GM04503 (cell line): ENCODE measurements around the gene RYR2.
"Not testable (repeated sequence)": the region's sequence is repeated elsewhere in the genome, so short reads cannot be mapped to it uniquely, and the experiment has no call there.

Experiments used
- DNase-seq: peaks from one replicate; pipeline ENCODE4 v3.0.0-alpha.2; 2012; ENCODE audit warnings: low read depth

The RYR2 gene

GRCh38 chr1:237258871-237259270, 216.9 kb downstream of the RYR2 start:
- no peak for DNase-seq

- DNase-seq = no peak
Measured at GRCh38 chr1:237261198-237261597, 219.2 kb downstream of the RYR2 start.

GRCh38 chr1:237267743-237268142, 225.8 kb downstream of the RYR2 start:
- DNase-seq = no peak

- no peak for DNase-seq
Measured at GRCh38 chr1:237269938-237270337, 228.0 kb downstream of the RYR2 start.

DNA sequence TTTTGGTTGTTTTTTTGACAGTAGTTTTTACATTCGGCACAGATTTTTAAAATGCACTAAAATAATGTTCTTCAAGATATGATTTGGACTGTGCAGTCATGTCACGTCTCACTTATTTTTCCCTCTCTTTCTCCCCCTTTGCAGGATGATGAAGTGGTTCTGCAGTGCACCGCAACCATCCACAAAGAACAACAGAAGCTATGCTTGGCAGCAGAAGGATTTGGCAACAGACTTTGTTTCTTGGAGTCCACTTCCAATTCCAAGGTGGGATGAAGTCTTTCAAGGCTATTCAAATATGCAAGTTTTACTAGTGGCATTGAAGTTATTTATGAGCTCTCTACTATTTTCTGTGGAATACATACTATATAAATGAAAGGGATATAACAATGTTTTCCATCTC, 228.4 kb downstream of the RYR2 start:
- no peak for DNase-seq

- DNase-seq = not testable (repeated sequence)
Measured at GRCh38 chr1:237277994-237278393, 236.0 kb downstream of the RYR2 start.

GRCh38 chr1:237279629-237280028, 237.6 kb downstream of the RYR2 start:
- no peak for DNase-seq

DNA sequence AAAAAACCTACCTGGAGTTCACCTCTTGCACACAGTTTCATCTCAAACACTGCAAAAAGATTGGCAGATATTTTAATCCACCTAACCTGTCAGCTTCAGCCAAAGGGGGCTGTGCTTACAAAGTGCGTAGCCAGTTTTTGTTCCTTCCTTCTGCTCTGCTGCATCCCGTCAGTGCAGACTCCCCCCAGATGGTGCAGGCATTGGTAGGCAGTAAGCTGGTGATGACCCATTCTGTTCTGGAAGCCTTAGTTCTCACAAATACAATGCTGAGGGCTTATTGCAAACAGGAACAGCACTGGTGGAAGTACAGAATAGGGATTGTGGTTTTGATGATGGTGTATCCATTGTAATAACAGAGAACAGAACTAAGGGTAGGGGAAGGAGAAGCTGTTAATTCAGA, 239.5 kb downstream of the RYR2 start:
- DNase-seq = no peak

DNA sequence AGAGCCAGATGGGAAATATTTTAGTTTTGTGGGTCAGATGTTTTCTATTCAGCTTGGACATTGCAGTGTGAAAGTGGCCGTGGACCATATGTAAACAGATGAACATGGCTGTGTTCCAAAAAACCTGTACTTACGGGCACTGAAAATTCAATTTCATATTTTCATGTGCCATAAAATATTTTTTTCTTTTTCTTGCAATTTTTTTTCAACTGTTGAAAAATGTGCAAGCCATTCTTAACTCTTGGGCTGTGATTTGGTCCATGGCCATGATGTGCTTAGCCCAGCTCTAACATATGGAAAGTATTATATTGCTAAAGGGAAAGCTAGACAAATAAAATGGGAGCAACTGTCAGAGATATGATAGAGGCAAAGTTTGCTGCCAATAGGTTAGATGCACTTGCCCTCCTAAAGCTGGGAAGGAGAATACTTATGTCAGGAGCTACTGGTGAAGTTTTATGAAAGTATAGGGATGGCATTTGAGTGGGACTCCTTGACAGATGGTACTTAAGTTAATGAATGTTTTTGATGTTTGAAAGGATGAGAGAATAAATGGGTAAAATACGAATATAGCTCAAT, 240.3 kb downstream of the RYR2 start:
- no peak for DNase-seq

GRCh38 chr1:237287876-237288521, 246.0 kb downstream of the RYR2 start:
- DNase-seq = no peak

DNA sequence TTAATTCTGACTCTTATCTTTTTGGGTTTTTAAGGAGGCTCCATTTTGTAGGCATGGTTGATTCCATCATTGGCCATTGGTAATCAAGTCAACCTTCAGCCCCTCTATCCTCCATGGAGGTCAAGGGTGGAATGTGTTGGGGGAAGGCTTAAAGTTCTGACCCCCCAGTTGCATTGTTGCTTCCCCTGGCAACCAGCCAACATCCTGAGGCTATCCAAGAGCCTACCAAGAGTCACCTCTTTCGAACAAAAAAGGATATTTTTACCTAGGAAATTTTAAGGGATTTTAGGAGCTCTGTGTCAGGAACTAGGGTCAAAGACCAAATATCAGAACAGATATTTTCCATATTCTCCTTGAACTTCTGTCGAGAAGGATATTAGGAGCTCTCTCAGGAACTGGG, 251.8 kb downstream of the RYR2 start:
- DNase-seq = no peak

GRCh38 chr1:237296861-237297260, 254.9 kb downstream of the RYR2 start:
- DNase-seq = no peak

- DNase-seq = no peak
Measured at GRCh38 chr1:237300642-237301041, 258.7 kb downstream of the RYR2 start.

GRCh38 chr1:237303929-237304328, 261.9 kb downstream of the RYR2 start:
- DNase-seq = no peak

GRCh38 chr1:237306726-237307125, 264.7 kb downstream of the RYR2 start:
- DNase-seq = no peak

- DNase-seq = no peak
Measured at GRCh38 chr1:237309595-237310118, 267.7 kb downstream of the RYR2 start.

DNA sequence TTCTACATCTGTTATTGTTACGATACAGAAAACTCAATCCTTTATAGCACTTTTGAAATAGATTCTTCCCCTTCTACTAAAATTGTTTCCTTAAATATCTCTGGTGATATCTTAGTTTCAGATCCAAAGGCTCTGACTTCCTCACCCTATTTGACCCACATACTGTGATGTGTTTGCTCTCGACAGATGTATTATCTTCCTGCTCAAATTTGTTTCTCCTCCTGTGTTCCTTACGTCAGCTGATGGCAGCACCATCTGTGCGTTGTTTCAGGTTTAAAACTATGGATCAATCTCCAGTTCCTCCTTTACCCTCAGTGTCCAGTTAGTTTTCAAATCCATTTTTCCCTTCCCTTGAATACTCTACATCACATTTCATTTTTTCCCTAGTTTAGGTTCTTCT, 274.4 kb downstream of the RYR2 start:
- no peak for DNase-seq

DNA sequence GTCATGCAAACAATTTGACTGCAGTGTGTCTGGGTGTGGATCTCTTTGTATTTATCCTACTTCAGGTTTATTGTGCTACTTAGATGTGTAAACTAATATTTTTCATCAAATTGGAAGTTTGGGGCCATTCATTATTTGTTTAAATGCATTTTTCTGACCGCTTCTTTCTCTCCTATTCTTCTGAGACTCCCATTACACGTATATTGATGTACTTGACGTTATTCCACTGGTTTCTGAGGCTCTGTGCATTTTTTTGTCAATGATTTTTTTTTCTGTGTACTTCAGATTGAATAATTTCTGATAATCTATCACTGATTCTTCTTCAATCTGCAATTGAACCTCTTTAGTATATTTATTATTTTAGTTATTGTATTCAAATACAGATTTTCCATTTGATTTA, 276.8 kb downstream of the RYR2 start:
- no peak for DNase-seq

DNA sequence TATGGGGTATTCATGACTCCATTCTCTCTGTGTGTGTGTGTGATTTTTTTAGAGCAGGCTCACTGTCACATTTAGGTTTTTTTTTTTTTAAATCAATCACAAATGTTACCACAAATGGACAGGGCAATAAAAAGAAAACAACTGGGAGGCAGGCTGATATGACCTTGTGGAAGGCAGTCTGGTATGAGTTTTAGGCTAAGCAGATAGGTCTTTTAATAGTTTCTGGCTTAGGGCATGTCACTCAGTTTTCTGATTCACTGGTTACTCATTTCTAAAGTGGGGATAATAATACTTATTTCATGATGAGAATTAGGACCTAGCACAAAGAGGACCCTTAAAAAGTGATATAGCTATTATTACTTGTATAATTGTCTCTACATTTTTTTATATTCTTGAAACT, 278.9 kb downstream of the RYR2 start:
- DNase-seq = no peak

DNA sequence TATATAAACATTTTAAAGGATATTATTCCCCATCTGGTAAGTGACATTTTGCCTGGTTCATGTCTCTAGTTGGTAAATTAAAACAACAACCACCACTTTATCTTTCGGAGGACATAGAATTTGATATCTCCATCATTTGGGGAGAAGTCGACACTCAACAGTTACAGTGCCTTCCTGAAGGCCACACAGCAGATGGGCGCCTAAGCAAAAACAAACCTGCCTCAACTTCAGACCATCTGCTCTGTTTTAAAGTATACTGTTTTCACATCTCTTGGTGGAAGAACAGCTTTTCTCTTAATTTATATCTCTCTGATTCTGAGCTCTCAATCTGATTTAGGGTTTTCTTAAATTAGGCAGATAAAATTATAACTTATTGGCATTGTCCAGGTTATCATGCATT, 282.2 kb downstream of the RYR2 start:
- no peak for DNase-seq

DNA sequence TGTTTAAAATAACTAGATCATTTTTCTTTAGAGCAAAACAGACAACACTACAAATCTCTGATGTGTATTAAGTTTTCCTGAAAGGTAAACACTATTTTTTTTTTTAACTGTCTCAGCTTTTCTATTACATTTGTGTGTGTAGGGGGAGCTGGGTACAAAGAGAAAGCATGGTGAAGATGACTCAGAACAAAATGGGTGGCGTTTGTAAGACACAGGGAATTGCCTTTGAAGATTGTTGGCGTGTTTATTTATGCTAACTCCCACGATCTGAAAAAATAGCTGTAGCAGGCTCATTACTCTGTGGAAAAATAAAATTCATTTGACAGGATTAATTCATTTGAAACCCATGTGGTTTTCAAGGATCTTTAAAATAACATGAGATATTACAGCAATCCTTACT, 285.1 kb downstream of the RYR2 start:
- DNase-seq = no peak

- no peak for DNase-seq
Measured at GRCh38 chr1:237340892-237341291, 298.9 kb downstream of the RYR2 start.

- DNase-seq = no peak
Measured at GRCh38 chr1:237341391-237341790, 299.4 kb downstream of the RYR2 start.

- DNase-seq = no peak
Measured at GRCh38 chr1:237342730-237343129, 300.7 kb downstream of the RYR2 start.
